Thymus (tissue), 11 donors: ENCODE results near the gene DHRS7B. TPM values are rescaled to one million over a fixed set of nuclear protein-coding genes. Genes with fewer than 3 reads are reported as not detected.

Experiments used
- DNase-seq, 9 donors: peaks; one replicate each; pipeline ENCODE4 v3.0.0-alpha.2; 2013; ENCODE audit warnings: low spot score in 9 of 9, low read depth in 6 of 9, missing footprints in 1 of 9
- H3K27ac ChIP-seq, 2 donors: one replicate each; pipeline ENCODE4 v1.5.1; 2013; ENCODE audit warnings: control low read depth in 1 of 2, low read depth in 1 of 2, low read length in 1 of 2, mild to moderate bottlenecking in 1 of 2, moderate library complexity in 1 of 2
- H3K27me3 ChIP-seq, 2 donors: one replicate each; pipeline ENCODE4 v1.5.1; 2013; ENCODE audit warnings: low read length in 1 of 2; ENCODE audit not compliant: control insufficient read depth in 2 of 2, insufficient read depth in 1 of 2
- H3K36me3 ChIP-seq, 2 donors: one replicate each; pipeline ENCODE4 v1.5.1; 2013; ENCODE audit warnings: low read length in 1 of 2, mild to moderate bottlenecking in 1 of 2, moderate library complexity in 1 of 2; ENCODE audit not compliant: control insufficient read depth in 2 of 2, insufficient read depth in 2 of 2
- H3K4me1 ChIP-seq, 2 donors: one replicate each; pipeline ENCODE4 v1.5.1; 2013; ENCODE audit warnings: low read length in 2 of 2; ENCODE audit not compliant: control insufficient read depth in 2 of 2, insufficient read depth in 2 of 2
- H3K4me3 ChIP-seq, 2 donors: one replicate each; pipeline ENCODE4 v1.5.1; 2013; ENCODE audit warnings: low read length in 2 of 2, control low read depth in 1 of 2, mild to moderate bottlenecking in 1 of 2
- H3K9me3 ChIP-seq, 2 donors: one replicate each; pipeline ENCODE4 v1.5.1; 2013; ENCODE audit warnings: low read length in 1 of 2, mild to moderate bottlenecking in 1 of 2; ENCODE audit not compliant: control insufficient read depth in 2 of 2, insufficient read depth in 1 of 2
- WGBS: extraction: QIAGEN DNeasy Blood & Tissue Kit; methylation state at CpG from one replicate; pipeline ENCODE4 v1.1.7; 2013; 5-methylcytosine and 5-hydroxymethylcytosine counted together
- polyA plus RNA-seq: library from polyadenylated mRNA; stranded (reverse); fragments of 200-250 nt; gene quantifications from one replicate; pipeline ENCODE4 v1.2.3, GENCODE V29; 2013
- total RNA-seq: library from RNA; stranded (reverse); fragments of 120-200 nt; gene quantifications from one replicate; pipeline ENCODE4 v1.2.4, GENCODE V29; 2013
- donor health status: healthy.

Gene DHRS7B
- total and polyA plus RNA-seq, 2 donors: 17.5 to 22.8 TPM

GRCh38 chr17:21177401-21177800 lies 50.6 kb downstream of the DHRS7B start:
- 98% methylated on average over 8 of the region's 8 CpGs for WGBS
- H3K36me3 ChIP-seq: peaks cover 4 to 23% of the 10 kb centered on the region in 2 donors
- no peak for DNase-seq

GRCh38 chr17:21177854-21178600 lies 51.3 kb downstream of the DHRS7B start:
- Histone ChIP-seq H3K4me3 (no peak overlapping the region), H3K36me3 (peaks cover 4 to 17% of the 10 kb centered on the region in 2 donors), H3K27ac (no peak overlapping the region), H3K9me3 (no peaks in the 10 kb centered on the region), H3K27me3 (no peaks in the 10 kb centered on the region), H3K4me1 (no peaks in the 10 kb centered on the region)
- DNase-seq: no peak
- WGBS: 98% methylated on average over 13 of the region's 13 CpGs

More at GRCh38 chr17:21177401-21177800, 50.6 kb downstream of the DHRS7B start:
- H3K4me3 ChIP-seq: no peak overlapping the region
- H3K9me3 ChIP-seq: no peaks in the 10 kb centered on the region
- no peaks in the 10 kb centered on the region for H3K27me3 ChIP-seq
- no peaks in the 10 kb centered on the region for H3K4me1 ChIP-seq
- no peak overlapping the region for H3K27ac ChIP-seq

- WGBS: 77% methylated on average over 5 of the region's 5 CpGs
- Histone ChIP-seq H3K4me1 (no peaks in the 10 kb centered on the region), H3K4me3 (no peak overlapping the region), H3K27me3 (no peaks in the 10 kb centered on the region), H3K36me3 (peaks cover 10 to 14% of the 10 kb centered on the region in 2 donors), H3K27ac (no peak overlapping the region), H3K9me3 (no peaks in the 10 kb centered on the region)
- no peak for DNase-seq
Measured at GRCh38 chr17:21183468-21183867, 56.7 kb downstream of the DHRS7B start.

GRCh38 chr17:21184570-21184969 lies 57.8 kb downstream of the DHRS7B start:
- Histone ChIP-seq H3K27ac (no peak overlapping the region), H3K9me3 (no peaks in the 10 kb centered on the region), H3K4me3 (no peak overlapping the region), H3K36me3 (peaks cover 13 to 21% of the 10 kb centered on the region in 2 donors), H3K27me3 (no peaks in the 10 kb centered on the region), H3K4me1 (no peaks in the 10 kb centered on the region)
- no peak for DNase-seq
- 97% methylated on average over 3 of the region's 3 CpGs for WGBS

GRCh38 chr17:21185061-21185460 lies 58.3 kb downstream of the DHRS7B start:
- 96% methylated on average over 1 of the region's 1 CpG for WGBS
- H3K36me3 ChIP-seq: peaks cover 13 to 23% of the 10 kb centered on the region in 2 donors

GRCh38 chr17:21186399-21187187 lies 59.8 kb downstream of the DHRS7B start:
- Histone ChIP-seq H3K36me3 (peaks cover 20 to 30% of the 10 kb centered on the region in 2 donors), H3K4me1 (no peaks in the 10 kb centered on the region), H3K9me3 (no peaks in the 10 kb centered on the region), H3K27me3 (no peaks in the 10 kb centered on the region), H3K27ac (no peak overlapping the region), H3K4me3 (no peak overlapping the region)
- no peak for DNase-seq
- 98% methylated on average over 6 of the region's 6 CpGs for WGBS

More at GRCh38 chr17:21185061-21185460, 58.3 kb downstream of the DHRS7B start:
- H3K4me1 ChIP-seq: no peaks in the 10 kb centered on the region
- DNase-seq: no peak
- H3K4me3 ChIP-seq: no peak overlapping the region
- H3K27ac ChIP-seq: no peak overlapping the region
- H3K9me3 ChIP-seq: no peaks in the 10 kb centered on the region
- H3K27me3 ChIP-seq: no peaks in the 10 kb centered on the region

- Histone ChIP-seq H3K27ac (no peak overlapping the region), H3K36me3 (peaks cover 13 to 24% of the 10 kb centered on the region in 2 donors), H3K9me3 (no peaks in the 10 kb centered on the region), H3K4me1 (peaks cover 0 to 3% of the 10 kb centered on the region in 2 donors), H3K27me3 (no peaks in the 10 kb centered on the region), H3K4me3 (no peak overlapping the region)
- WGBS: 97% methylated on average over 4 of the region's 4 CpGs
- no peak for DNase-seq
Measured at GRCh38 chr17:21189361-21189760, 62.6 kb downstream of the DHRS7B start.

GRCh38 chr17:21190078-21190477 lies 63.3 kb downstream of the DHRS7B start:
- 96% methylated on average over 6 of the region's 6 CpGs for WGBS

GRCh38 chr17:21191698-21192097 lies 64.9 kb downstream of the DHRS7B start:
- 100% methylated on average over 2 of the region's 2 CpGs for WGBS
- Histone ChIP-seq H3K27ac (no peak overlapping the region), H3K27me3 (no peaks in the 10 kb centered on the region), H3K4me3 (no peak overlapping the region), H3K36me3 (peaks cover 11 to 20% of the 10 kb centered on the region in 2 donors), H3K9me3 (no peaks in the 10 kb centered on the region), H3K4me1 (peaks cover 0 to 3% of the 10 kb centered on the region in 2 donors)
- no peak for DNase-seq

More at GRCh38 chr17:21190078-21190477, 63.3 kb downstream of the DHRS7B start:
- Histone ChIP-seq H3K4me1 (peaks cover 0 to 3% of the 10 kb centered on the region in 2 donors), H3K4me3 (no peak overlapping the region), H3K27me3 (no peaks in the 10 kb centered on the region), H3K27ac (no peak overlapping the region), H3K9me3 (no peaks in the 10 kb centered on the region), H3K36me3 (peaks cover 10 to 21% of the 10 kb centered on the region in 2 donors)
- DNase-seq: no peak
